ENCODE results near the gene NKTR. TPM values are rescaled to one million over a fixed set of nuclear protein-coding genes. Genes with fewer than 3 reads are reported as not detected.

Gene NKTR
- polyA plus RNA-seq, 1 donor (not counting 4 experiments of a cell fraction or from before 2014, with no cell fraction given): 38.6 TPM

- no peak overlapping the region for H3K4me2 ChIP-seq (ENCODE audit: control insufficient read depth, extremely low read depth, insufficient read depth, low read depth, low read length)
- no peak overlapping the region for H3K4me3 ChIP-seq (ENCODE audit: control insufficient read depth in 2 of 3, extremely low read depth in 1 of 3, insufficient read depth in 2 of 3, low read depth in 1 of 3, low read length in 3 of 3)
- dilution Hi-C loops (cut with MboI; ENCODE audit: extremely low pct_ligation_motif_present, low sequenced_read_pairs): no loop called here
- no peaks in the 10 kb centered on the region for H3K9me3 ChIP-seq (ENCODE audit: control insufficient read depth, low read depth, low read length)
- no peak overlapping the region for H2AFZ ChIP-seq (ENCODE audit: control insufficient read depth, low read length)
- H3K36me3 ChIP-seq (ENCODE audit: control insufficient read depth in 2 of 2, extremely low read depth in 1 of 2, insufficient read depth in 2 of 2, low read length in 2 of 2): no peaks in the 10 kb centered on the region
- H3K9me1 ChIP-seq (ENCODE audit: control insufficient read depth, extremely low read depth, insufficient read depth, low read length): no peaks in the 10 kb centered on the region
- no peak overlapping the region for H3K9ac ChIP-seq (ENCODE audit: control insufficient read depth, extremely low read depth, insufficient read depth, low read length)
- peaks cover 12% of the 10 kb centered on the region for H3K4me1 ChIP-seq (ENCODE audit: control insufficient read depth, extremely low read depth, insufficient read depth, low read length)
- no peak for FAIRE-seq
- peaks cover 14% of the 10 kb centered on the region for H3K27me3 ChIP-seq (ENCODE audit: control insufficient read depth, extremely low read depth, insufficient read depth, low read length)
- TF ChIP-seq EZH2 (IDR thresholded peaks at IDR 0.05; ENCODE audit: low read length) (no peak), CTCF (optimal IDR thresholded peaks at IDR 0.05 in 1 of 3, IDR thresholded peaks at IDR 0.05 in 1 of 3, conservative IDR thresholded peaks at IDR 0.05 in 1 of 3; ENCODE audit: extremely low read depth in 1 of 3, insufficient read depth in 2 of 3, low read length in 3 of 3) (no peak)
- no peak overlapping the region for H3K27ac ChIP-seq (ENCODE audit: control insufficient read depth, insufficient read depth, low read length)
- no peaks in the 10 kb centered on the region for H4K20me1 ChIP-seq (ENCODE audit: control insufficient read depth, extremely low read depth, insufficient read depth, low read length)
- DNase-seq (ENCODE audit: low read depth, low spot score): no peak
- H3K79me2 ChIP-seq (ENCODE audit: control insufficient read depth, insufficient read depth, low read length): no peaks in the 10 kb centered on the region
These were observed 81.0 kb downstream of the NKTR start for GRCh38 chr3:42681361-42682038.

GRCh38 chr3:42682301-42683070, 82.0 kb downstream of the NKTR start:
- H2AFZ ChIP-seq (ENCODE audit: control insufficient read depth, low read length): no peak overlapping the region
- H3K27me3 ChIP-seq (ENCODE audit: control insufficient read depth, extremely low read depth, insufficient read depth, low read length): peaks cover 21% of the 10 kb centered on the region
- no peak overlapping the region for H3K27ac ChIP-seq (ENCODE audit: control insufficient read depth, insufficient read depth, low read length)
- H4K20me1 ChIP-seq (ENCODE audit: control insufficient read depth, extremely low read depth, insufficient read depth, low read length): no peaks in the 10 kb centered on the region
- no peak overlapping the region for H3K4me2 ChIP-seq (ENCODE audit: control insufficient read depth, extremely low read depth, insufficient read depth, low read depth, low read length)
- H3K9me1 ChIP-seq (ENCODE audit: control insufficient read depth, extremely low read depth, insufficient read depth, low read length): no peaks in the 10 kb centered on the region
- no peaks in the 10 kb centered on the region for H3K79me2 ChIP-seq (ENCODE audit: control insufficient read depth, insufficient read depth, low read length)
- H3K9me3 ChIP-seq (ENCODE audit: control insufficient read depth, low read depth, low read length): no peaks in the 10 kb centered on the region
- no peak overlapping the region for H3K9ac ChIP-seq (ENCODE audit: control insufficient read depth, extremely low read depth, insufficient read depth, low read length)
- H3K4me1 ChIP-seq (ENCODE audit: control insufficient read depth, extremely low read depth, insufficient read depth, low read length): peaks cover 12% of the 10 kb centered on the region
- no peak for FAIRE-seq
- dilution Hi-C loops (cut with MboI; ENCODE audit: extremely low pct_ligation_motif_present, low sequenced_read_pairs): no loop called here
- no peak overlapping the region for H3K4me3 ChIP-seq (ENCODE audit: control insufficient read depth in 2 of 3, extremely low read depth in 1 of 3, insufficient read depth in 2 of 3, low read depth in 1 of 3, low read length in 3 of 3)
- H3K36me3 ChIP-seq (ENCODE audit: control insufficient read depth in 2 of 2, extremely low read depth in 1 of 2, insufficient read depth in 2 of 2, low read length in 2 of 2): no peaks in the 10 kb centered on the region
- no peak for TF ChIP-seq EZH2 (IDR thresholded peaks at IDR 0.05; ENCODE audit: low read length)
- TF ChIP-seq CTCF (optimal IDR thresholded peaks at IDR 0.05 in 1 of 3, IDR thresholded peaks at IDR 0.05 in 1 of 3, conservative IDR thresholded peaks at IDR 0.05 in 1 of 3; ENCODE audit: extremely low read depth in 1 of 3, insufficient read depth in 2 of 3, low read length in 3 of 3): no peak
- DNase-seq (ENCODE audit: low read depth, low spot score): no peak

Measured in keratinocyte (primary cell).